Dendritic cell treated with granulocyte-macrophage colony-stimulating factor and Interleukin-4, amounts not matched to agents 40 ng/mL and 50 ng/mL, for 4 days (primary cell): ENCODE measurements around the gene CISH.

Experiments
- H3K27ac Mint-ChIP-seq: one replicate; pipeline ENCODE4 v1.8.0; 2022; ENCODE audit warnings: mild to moderate bottlenecking, mixed read lengths
- H3K27me3 Mint-ChIP-seq: one replicate; pipeline ENCODE4 v1.8.0; 2022; ENCODE audit warnings: mild to moderate bottlenecking, mixed read lengths
- H3K36me3 Mint-ChIP-seq: one replicate; pipeline ENCODE4 v1.8.0; 2022; ENCODE audit warnings: low read depth, mixed read lengths
- H3K4me1 Mint-ChIP-seq: one replicate; pipeline ENCODE4 v1.8.0; 2022; ENCODE audit warnings: low read depth, mixed read lengths
- H3K4me3 Mint-ChIP-seq: one replicate; pipeline ENCODE4 v1.8.0; 2022; ENCODE audit warnings: mild to moderate bottlenecking, moderate library complexity, mixed read lengths
- H3K9me3 Mint-ChIP-seq: one replicate; pipeline ENCODE4 v1.8.0; 2022; ENCODE audit warnings: mixed read lengths
- intact Hi-C: fragments of 100-400 bp; cut with micrococcal nuclease; formaldehyde crosslinking; loops from one replicate; pipeline ENCODE4 v1.15.0; 2022

Gene CISH

GRCh38 chr3:50611464-50612233, at the start of gene CISH:
CISH (minus strand) TSS chr3:50611774; CDS start chr3:50611650, 124 bp downstream.
- Mint-ChIP-seq H3K4me3 (peak within 1 kb of the TSS; percentile 99), H3K27ac (peak within 1 kb of the TSS; percentile 99), H3K27me3 (no peaks in the 10 kb centered on the region), H3K36me3 (peaks cover 97% of the 10 kb centered on the region), H3K9me3 (no peaks in the 10 kb centered on the region), H3K4me1 (peaks cover 56% of the 10 kb centered on the region)
- intact Hi-C loops, result loop anchor here (1.0 to 5.0 kb wide), 3 partner anchors 9 to 264 kb away; partner anchors contain the start of gene ZMYND10

- Mint-ChIP-seq H3K36me3 (no peaks in the 10 kb centered on the region), H3K4me1 (peaks cover 26% of the 10 kb centered on the region), H3K27ac (no peak overlapping the region), H3K27me3 (peaks cover 1% of the 10 kb centered on the region), H3K4me3 (no peak overlapping the region), H3K9me3 (no peaks in the 10 kb centered on the region)
- intact Hi-C loops, result no loop called here
These were observed 48.8 kb upstream of the CISH start for GRCh38 chr3:50660386-50660785.

- intact Hi-C loops, result no loop called here
- no peak overlapping the region for H3K27ac Mint-ChIP-seq
- no peaks in the 10 kb centered on the region for H3K9me3 Mint-ChIP-seq
- peaks cover 33% of the 10 kb centered on the region for H3K4me1 Mint-ChIP-seq
- peaks cover 2% of the 10 kb centered on the region for H3K27me3 Mint-ChIP-seq
- H3K36me3 Mint-ChIP-seq, result no peaks in the 10 kb centered on the region
- no peak overlapping the region for H3K4me3 Mint-ChIP-seq
These were observed 47.3 kb upstream of the CISH start for GRCh38 chr3:50658831-50659230.

- Mint-ChIP-seq H3K4me3 (no peak overlapping the region), H3K27ac (no peak overlapping the region), H3K36me3 (no peaks in the 10 kb centered on the region), H3K27me3 (peaks cover 2% of the 10 kb centered on the region), H3K4me1 (peaks cover 37% of the 10 kb centered on the region), H3K9me3 (no peaks in the 10 kb centered on the region)
- intact Hi-C loops, result no loop called here
These were observed 46.8 kb upstream of the CISH start for GRCh38 chr3:50658416-50658815.

- H3K27ac Mint-ChIP-seq, result no peak overlapping the region
- H3K9me3 Mint-ChIP-seq, result no peaks in the 10 kb centered on the region
- intact Hi-C loops, result no loop called here
- peaks cover 40% of the 10 kb centered on the region for H3K4me1 Mint-ChIP-seq
- H3K27me3 Mint-ChIP-seq, result peaks cover 2% of the 10 kb centered on the region
- no peak overlapping the region for H3K4me3 Mint-ChIP-seq
- peaks cover 5% of the 10 kb centered on the region for H3K36me3 Mint-ChIP-seq
These were observed 46.2 kb upstream of the CISH start for GRCh38 chr3:50657816-50658215.

GRCh38 chr3:50657407-50657806, 45.8 kb upstream of the CISH start:
- intact Hi-C loops, result no loop called here
- Mint-ChIP-seq H3K27me3 (peaks cover 2% of the 10 kb centered on the region), H3K4me1 (peaks cover 40% of the 10 kb centered on the region), H3K36me3 (peaks cover 9% of the 10 kb centered on the region), H3K27ac (no peak overlapping the region), H3K4me3 (no peak overlapping the region), H3K9me3 (no peaks in the 10 kb centered on the region)

- Mint-ChIP-seq H3K27me3 (peaks cover 2% of the 10 kb centered on the region), H3K4me1 (peaks cover 40% of the 10 kb centered on the region), H3K36me3 (peaks cover 15% of the 10 kb centered on the region), H3K4me3 (no peak overlapping the region), H3K27ac (no peak overlapping the region), H3K9me3 (no peaks in the 10 kb centered on the region)
- intact Hi-C loops, result no loop called here
These were observed 45.0 kb upstream of the CISH start for GRCh38 chr3:50656417-50657195.

GRCh38 chr3:50655009-50655830, 43.6 kb upstream of the CISH start:
- peaks cover 29% of the 10 kb centered on the region for H3K36me3 Mint-ChIP-seq
- no peak overlapping the region for H3K4me3 Mint-ChIP-seq
- intact Hi-C loops, result no loop called here
- H3K27ac Mint-ChIP-seq, result peak overlapping the region; percentile 19
- peaks cover 2% of the 10 kb centered on the region for H3K27me3 Mint-ChIP-seq
- H3K9me3 Mint-ChIP-seq, result no peaks in the 10 kb centered on the region
- peaks cover 52% of the 10 kb centered on the region for H3K4me1 Mint-ChIP-seq

GRCh38 chr3:50653937-50654595, 42.5 kb upstream of the CISH start:
- no peak overlapping the region for H3K4me3 Mint-ChIP-seq
- peaks cover 61% of the 10 kb centered on the region for H3K4me1 Mint-ChIP-seq
- H3K9me3 Mint-ChIP-seq, result no peaks in the 10 kb centered on the region
- peaks cover 40% of the 10 kb centered on the region for H3K36me3 Mint-ChIP-seq
- H3K27ac Mint-ChIP-seq, result no peak overlapping the region
- H3K27me3 Mint-ChIP-seq, result peaks cover 2% of the 10 kb centered on the region
- intact Hi-C loops, result loop anchor here (5.0 kb wide), 1 partner anchor 37 kb away; the partner anchor contains the start of gene MAPKAPK3

- Mint-ChIP-seq H3K36me3 (peaks cover 54% of the 10 kb centered on the region), H3K27me3 (peaks cover 2% of the 10 kb centered on the region), H3K9me3 (no peaks in the 10 kb centered on the region), H3K27ac (peak overlapping the region; percentile 42), H3K4me1 (peaks cover 69% of the 10 kb centered on the region), H3K4me3 (no peak overlapping the region)
- intact Hi-C loops, result loop anchor here (5.0 kb wide), 1 partner anchor 35 kb away; the partner anchor contains the start of gene MAPKAPK3
These were observed 41.1 kb upstream of the CISH start for GRCh38 chr3:50652709-50653108.

- Mint-ChIP-seq H3K36me3 (peaks cover 60% of the 10 kb centered on the region), H3K4me1 (peaks cover 69% of the 10 kb centered on the region), H3K27ac (no peak overlapping the region), H3K9me3 (no peaks in the 10 kb centered on the region), H3K4me3 (no peak overlapping the region), H3K27me3 (peaks cover 2% of the 10 kb centered on the region)
- intact Hi-C loops, result loop anchor here (5.0 kb wide), 1 partner anchor 35 kb away; the partner anchor contains the start of gene MAPKAPK3
These were observed 40.5 kb upstream of the CISH start for GRCh38 chr3:50651920-50652529.

- intact Hi-C loops, result loop anchor here (5.0 kb wide), 1 partner anchor 34 kb away; the partner anchor contains the start of gene MAPKAPK3
- peaks cover 74% of the 10 kb centered on the region for H3K4me1 Mint-ChIP-seq
- no peaks in the 10 kb centered on the region for H3K9me3 Mint-ChIP-seq
These were observed 39.9 kb upstream of the CISH start for GRCh38 chr3:50651445-50651844.

GRCh38 chr3:50650018-50650417, 38.4 kb upstream of the CISH start:
- H3K27me3 Mint-ChIP-seq, result no peaks in the 10 kb centered on the region
- intact Hi-C loops, result loop anchor here (5.0 kb wide), 1 partner anchor 33 kb away; the partner anchor contains the start of gene MAPKAPK3
- no peak overlapping the region for H3K27ac Mint-ChIP-seq
- H3K4me3 Mint-ChIP-seq, result no peak overlapping the region
- peaks cover 81% of the 10 kb centered on the region for H3K36me3 Mint-ChIP-seq
- H3K4me1 Mint-ChIP-seq, result peaks cover 71% of the 10 kb centered on the region
- no peaks in the 10 kb centered on the region for H3K9me3 Mint-ChIP-seq

More at GRCh38 chr3:50651445-50651844, 39.9 kb upstream of the CISH start:
- no peak overlapping the region for H3K27ac Mint-ChIP-seq
- H3K27me3 Mint-ChIP-seq, result peaks cover 2% of the 10 kb centered on the region
- no peak overlapping the region for H3K4me3 Mint-ChIP-seq
- H3K36me3 Mint-ChIP-seq, result peaks cover 66% of the 10 kb centered on the region
